GM18909 (cell line): ENCODE results near the gene UCN3.

Experiments used
- ATAC-seq: cut with Tn5 transposase; IDR thresholded peaks from one replicate; pipeline ENCODE4 v1.9.1; 2021; ENCODE audit warnings: mild to moderate bottlenecking; ENCODE audit not compliant: unreplicated experiment, poor library complexity

Gene UCN3

GRCh38 chr10:5364890-5365338 lies at the start of gene UCN3:
Gene UCN3 (plus strand): TSS chr10:5364966. CDS start chr10:5373721, 8,755 bp downstream.
- ATAC-seq = no peak

GRCh38 chr10:5317547-5318107 lies 47.1 kb upstream of the UCN3 start:
- ATAC-seq = no peak

- ATAC-seq = no peak
Observed at GRCh38 chr10:5318148-5318547, 46.6 kb upstream of the UCN3 start.

- ATAC-seq = no peak
Observed at GRCh38 chr10:5319863-5320262, 44.9 kb upstream of the UCN3 start.

- no peak for ATAC-seq
Observed at GRCh38 chr10:5321273-5321672, 43.5 kb upstream of the UCN3 start.

- no peak for ATAC-seq
Observed at GRCh38 chr10:5323446-5323845, 41.3 kb upstream of the UCN3 start.

- no peak for ATAC-seq
Observed at GRCh38 chr10:5325076-5325475, 39.7 kb upstream of the UCN3 start.

GRCh38 chr10:5334196-5334880 lies 30.4 kb upstream of the UCN3 start:
- ATAC-seq = no peak

- ATAC-seq = no peak
Observed at GRCh38 chr10:5338010-5338409, 26.8 kb upstream of the UCN3 start.

GRCh38 chr10:5343092-5343491 lies 21.7 kb upstream of the UCN3 start:
- ATAC-seq = no peak

GRCh38 chr10:5343561-5343960 lies 21.2 kb upstream of the UCN3 start:
- ATAC-seq = no peak

GRCh38 chr10:5343979-5344378 lies 20.8 kb upstream of the UCN3 start:
- no peak for ATAC-seq

GRCh38 chr10:5344746-5345145 lies 20.0 kb upstream of the UCN3 start:
- no peak for ATAC-seq

- no peak for ATAC-seq
Observed at GRCh38 chr10:5346881-5347280, 17.9 kb upstream of the UCN3 start.

- no peak for ATAC-seq
Observed at GRCh38 chr10:5349362-5349761, 15.4 kb upstream of the UCN3 start.

- no peak for ATAC-seq
Observed at GRCh38 chr10:5354068-5354467, 10.7 kb upstream of the UCN3 start.

- no peak for ATAC-seq
Observed at GRCh38 chr10:5355594-5356301, 9.0 kb upstream of the UCN3 start.

GRCh38 chr10:5356302-5356763 lies 8.4 kb upstream of the UCN3 start:
- no peak for ATAC-seq

- ATAC-seq = no peak
Observed at GRCh38 chr10:5360318-5360915, 4.3 kb upstream of the UCN3 start.

GRCh38 chr10:5361966-5362365 lies 2.8 kb upstream of the UCN3 start:
- no peak for ATAC-seq

GRCh38 chr10:5362873-5363272 lies 1.9 kb upstream of the UCN3 start:
- no peak for ATAC-seq
